ENCODE data around the gene ATP5MC2.
"Not testable (repeated sequence)": the region's sequence is repeated elsewhere in the genome, so short reads cannot be mapped to it uniquely, and the experiment has no call there.

The ATP5MC2 gene

DNA sequence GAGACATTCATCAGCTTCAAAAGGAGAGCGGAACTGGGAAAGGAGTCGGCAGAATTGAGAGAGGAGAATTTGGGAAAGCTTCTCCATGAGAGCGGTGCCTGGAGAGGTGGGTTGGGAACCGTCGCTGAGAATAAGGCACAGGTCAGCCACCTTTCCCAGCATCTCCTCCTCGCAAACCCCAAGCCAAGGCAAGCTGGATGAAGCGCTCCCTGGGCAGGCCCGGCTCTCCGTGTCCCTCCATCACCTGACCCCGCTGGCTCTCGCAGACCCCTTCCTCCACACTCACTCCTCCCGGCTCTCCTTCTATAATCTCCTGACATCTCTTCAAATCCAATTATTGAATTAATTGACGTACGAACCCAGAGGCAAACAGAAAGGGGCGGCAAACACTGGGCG, 18.9 kb upstream of the ATP5MC2 start:
- no peak for DNase-seq (ENCODE audit: low spot score)

- no peak for DNase-seq (ENCODE audit: low spot score)
Observed at GRCh38 chr12:53688134-53688533, 12.3 kb upstream of the ATP5MC2 start.

- no peak for DNase-seq (ENCODE audit: low spot score)
Observed at GRCh38 chr12:53686436-53686835, 10.6 kb upstream of the ATP5MC2 start.

GRCh38 chr12:53684654-53685220, 8.9 kb upstream of the ATP5MC2 start:
- no peak for DNase-seq (ENCODE audit: low spot score)

- DNase-seq (ENCODE audit: low spot score): no peak
Observed at GRCh38 chr12:53683983-53684382, 8.1 kb upstream of the ATP5MC2 start.

DNA sequence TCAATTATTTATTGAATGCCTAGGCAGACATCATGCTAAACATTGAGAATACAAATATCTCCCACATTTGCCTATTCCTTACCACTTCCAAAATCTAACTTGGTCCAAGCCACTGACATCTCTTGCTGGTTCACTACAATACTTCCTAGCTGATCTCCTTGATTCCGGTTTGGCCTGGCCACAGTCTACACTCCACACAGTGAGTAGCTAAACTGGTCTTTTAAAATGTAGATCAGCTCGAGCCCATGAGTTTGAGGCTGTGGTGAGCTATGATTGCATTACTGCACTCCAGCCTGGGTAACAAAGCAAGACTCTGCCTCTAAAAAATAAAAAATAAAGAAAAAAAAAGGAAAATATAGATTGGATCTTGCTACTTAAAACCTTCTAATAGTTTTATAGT, 7.6 kb upstream of the ATP5MC2 start:
- no peak for DNase-seq (ENCODE audit: low spot score)

DNA sequence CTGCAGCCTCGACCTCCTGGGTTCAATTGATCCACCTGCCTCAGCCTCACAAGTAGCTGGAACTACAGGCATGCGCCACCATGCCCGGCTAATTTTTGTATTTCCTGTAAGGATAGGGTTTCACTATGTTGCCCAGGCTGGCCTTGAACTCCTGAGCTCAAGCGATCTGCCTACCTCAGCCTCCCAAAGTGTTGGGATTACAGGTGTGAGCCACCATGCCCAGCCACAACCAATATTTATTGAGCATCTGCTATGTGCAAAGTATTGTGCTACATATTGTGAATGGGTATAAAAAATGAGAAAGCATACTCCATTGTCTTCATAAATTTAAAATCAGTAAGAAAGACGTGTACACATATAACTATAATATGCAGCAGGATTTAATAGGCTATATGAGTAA, 4.2 kb upstream of the ATP5MC2 start:
- DNase-seq (ENCODE audit: low spot score): not testable (repeated sequence)

DNA sequence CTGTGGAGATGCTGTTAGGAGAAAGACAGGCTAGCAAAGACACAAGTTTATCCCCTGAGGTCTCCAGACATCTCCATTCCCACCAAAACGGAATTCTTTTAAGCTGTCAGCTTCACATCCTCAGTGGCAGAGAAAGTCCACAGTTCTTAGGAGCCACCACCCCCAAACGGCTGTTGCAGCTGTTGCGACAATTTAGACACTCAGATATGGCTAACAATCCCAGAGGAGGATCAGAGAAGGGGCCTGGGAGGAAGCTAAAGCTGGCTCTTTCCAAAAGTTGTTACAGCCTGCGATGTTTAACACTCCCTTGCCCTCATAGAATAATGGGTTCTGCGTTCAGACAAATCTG, 1.9 kb upstream of the ATP5MC2 start:
- DNase-seq (ENCODE audit: low spot score): no peak

DNA sequence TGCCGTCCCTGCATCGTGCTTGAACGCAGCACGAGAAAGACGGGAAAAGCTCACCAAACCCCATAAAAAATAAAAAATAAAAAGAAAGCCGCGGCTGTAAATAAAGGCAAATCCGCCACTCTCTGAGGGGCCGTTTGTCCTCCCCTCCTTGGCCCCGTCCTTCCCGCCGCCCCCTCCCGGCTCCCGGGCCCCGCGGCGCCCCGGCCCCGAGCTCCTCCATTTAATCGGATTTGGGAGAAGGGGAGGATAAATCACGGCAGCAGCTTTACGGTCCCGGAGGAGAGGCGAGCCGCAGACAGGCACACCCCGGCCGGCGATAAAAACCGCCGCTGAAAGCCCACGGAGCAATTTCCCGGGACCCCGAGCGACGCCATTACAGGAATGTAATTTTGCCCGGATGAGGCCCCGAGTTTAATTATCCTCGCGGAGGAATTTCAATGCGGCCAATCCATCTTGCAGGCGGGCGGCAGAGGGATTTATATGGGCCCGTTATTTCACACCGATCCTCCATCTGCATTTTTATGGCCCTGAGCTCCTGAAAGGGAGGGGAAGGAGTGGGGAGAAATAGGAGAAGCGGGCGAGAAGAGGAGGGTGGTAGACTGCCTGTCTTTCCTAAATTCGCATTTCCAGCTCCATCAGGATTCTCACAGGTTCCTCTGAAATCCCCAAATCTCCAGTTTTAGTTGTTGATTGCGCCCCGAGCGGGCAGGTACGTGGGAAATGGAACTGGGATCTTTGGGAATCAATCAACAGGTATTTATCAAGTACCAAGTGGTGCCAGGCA, 1.3 kb upstream of the ATP5MC2 start:
- no peak for DNase-seq (ENCODE audit: low spot score)

DNA sequence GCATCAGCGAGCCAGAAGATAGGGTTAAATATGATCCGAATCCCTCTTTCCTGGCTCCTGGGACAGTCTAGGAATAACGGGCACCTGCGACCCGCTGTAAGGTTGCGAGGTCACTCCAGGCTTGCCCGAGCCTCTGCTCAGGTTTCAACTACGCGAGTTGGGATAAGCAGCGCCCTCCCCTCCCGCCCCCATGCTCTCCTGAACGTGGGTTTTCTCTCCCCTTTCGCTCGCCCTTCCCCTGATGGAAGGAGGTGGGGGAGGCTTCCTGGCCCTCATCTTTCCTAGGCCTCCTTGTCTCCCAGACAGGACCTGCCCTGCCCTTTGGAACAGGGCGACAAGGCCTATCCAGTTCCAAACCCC, 753 bp upstream of the ATP5MC2 start:
- no peak for DNase-seq (ENCODE audit: low spot score)

GRCh38 chr12:53674977-53675700, 744 bp downstream of the ATP5MC2 start:
- no peak for DNase-seq (ENCODE audit: low spot score)

GRCh38 chr12:53670971-53671370, 4.9 kb downstream of the ATP5MC2 start:
- no peak for DNase-seq (ENCODE audit: low spot score)

- DNase-seq (ENCODE audit: low spot score): no peak
Observed at GRCh38 chr12:53670308-53670707, 5.6 kb downstream of the ATP5MC2 start.

DNA sequence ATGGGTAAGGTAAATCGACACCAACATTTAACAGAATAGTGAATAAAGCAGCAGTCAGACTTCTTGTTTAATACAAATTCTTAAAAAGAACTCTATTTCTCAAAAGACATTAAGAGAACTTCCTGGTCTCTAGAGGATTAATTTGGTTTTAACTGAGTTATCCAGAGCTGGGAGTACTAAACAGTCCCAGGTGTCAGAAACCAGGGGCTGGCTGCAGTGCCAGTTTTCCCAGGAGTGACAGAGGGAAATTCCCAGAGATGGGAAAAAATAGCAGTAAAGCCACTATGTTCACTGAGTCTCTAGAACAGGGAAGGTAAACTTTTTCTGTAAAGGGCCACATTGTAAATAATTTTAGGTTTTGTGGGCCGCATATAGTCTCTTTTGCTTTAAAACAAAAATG, 8.8 kb downstream of the ATP5MC2 start:
- no peak for DNase-seq (ENCODE audit: low spot score)

- no peak for DNase-seq (ENCODE audit: low spot score)
Observed at GRCh38 chr12:53664936-53665335, 10.9 kb downstream of the ATP5MC2 start.

GRCh38 chr12:53664191-53664590, 11.7 kb downstream of the ATP5MC2 start:
- no peak for DNase-seq (ENCODE audit: low spot score)

DNA sequence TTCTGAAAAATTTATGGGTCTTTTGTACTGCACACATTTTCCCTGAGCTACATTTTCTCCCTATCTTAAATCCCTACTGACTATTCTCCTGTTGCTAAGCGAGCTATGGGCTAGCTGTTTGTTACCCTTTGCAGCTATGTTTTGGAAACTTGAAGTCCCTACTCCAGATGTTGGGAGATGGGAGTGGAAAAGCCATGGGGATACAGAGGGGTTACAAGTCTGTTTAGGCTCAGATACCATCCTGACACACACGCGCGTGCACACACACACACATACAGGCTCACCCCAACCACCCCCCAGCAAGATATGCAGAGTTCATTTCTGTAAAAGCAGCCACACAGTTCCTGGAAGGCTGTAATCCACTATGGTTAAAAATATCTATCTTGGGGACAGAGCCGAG, 15.8 kb downstream of the ATP5MC2 start:
- DNase-seq (ENCODE audit: low spot score): no peak

GRCh38 chr12:53659571-53659981, 16.3 kb downstream of the ATP5MC2 start:
- DNase-seq (ENCODE audit: low spot score): peak; percentile 33

DNA sequence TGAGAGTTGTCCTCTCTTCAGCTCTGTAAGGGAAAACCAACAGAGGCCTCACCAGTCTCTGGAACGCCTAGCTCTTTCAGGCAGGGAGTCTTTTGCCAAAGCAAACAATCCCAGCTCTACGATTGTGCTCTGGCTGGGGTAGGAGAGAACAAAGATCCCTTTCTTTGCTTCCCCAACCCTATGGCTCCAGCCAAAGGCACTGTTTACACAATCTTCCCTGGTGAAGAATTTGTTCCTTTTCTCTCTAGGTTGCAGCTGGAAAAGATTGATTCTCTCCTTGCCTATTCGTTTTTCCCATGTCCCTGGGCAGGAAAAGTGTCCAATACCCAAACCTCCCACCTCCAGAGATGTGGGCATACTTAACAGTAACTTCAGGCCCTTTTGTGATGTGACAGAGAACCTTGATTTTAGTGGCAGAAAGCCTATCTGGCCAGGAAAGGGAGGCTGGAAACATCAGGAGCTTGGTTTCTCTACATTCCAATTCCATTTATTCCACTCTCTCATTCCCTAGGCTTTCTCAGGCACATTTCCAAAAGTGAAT, 16.8 kb downstream of the ATP5MC2 start:
- DNase-seq (ENCODE audit: low spot score): peak; percentile 88

GRCh38 chr12:53657041-53657440, 18.8 kb downstream of the ATP5MC2 start:
- DNase-seq (ENCODE audit: low spot score): no peak

GRCh38 chr12:53653595-53653994, 22.3 kb downstream of the ATP5MC2 start:
- DNase-seq (ENCODE audit: low spot score): no peak

- no peak for DNase-seq (ENCODE audit: low spot score)
Observed at GRCh38 chr12:53652366-53652765, 23.5 kb downstream of the ATP5MC2 start.

- DNase-seq (ENCODE audit: low spot score): no peak
Observed at GRCh38 chr12:53651737-53652136, 24.1 kb downstream of the ATP5MC2 start.
